H9 (cell line): ENCODE measurements around the gene ANO10. TPM values are rescaled to one million over a fixed set of nuclear protein-coding genes. Genes with fewer than 3 reads are reported as not detected.
A peak's percentile ranks its signal among the peaks of the same experiment; 100 is the strongest.

Experiments used
- DNase-seq: peaks from one replicate; pipeline ENCODE4 v3.0.0-alpha.2; 2017
- H2AFZ ChIP-seq: one replicate; pipeline ENCODE4 v1.6.1; 2013; ENCODE audit warnings: mild to moderate bottlenecking, low read length, control low read depth, moderate library complexity
- H2AK5ac ChIP-seq: 2 replicates; pipeline ENCODE4 v1.6.1; 2013; ENCODE audit warnings: low read length, control low read depth, mixed read lengths; ENCODE audit not compliant: insufficient read length
- H2BK120ac ChIP-seq: one replicate; pipeline ENCODE4 v1.6.1; 2013; ENCODE audit warnings: low read depth, mild to moderate bottlenecking, low read length, control low read depth, inconsistent platforms; ENCODE audit not compliant: poor library complexity, severe bottlenecking
- H2BK12ac ChIP-seq: 2 replicates; pipeline ENCODE4 v1.6.1; 2013; ENCODE audit warnings: low read length, control low read depth, mixed read lengths, low read depth; ENCODE audit not compliant: insufficient read length
- H2BK15ac ChIP-seq: 2 replicates; pipeline ENCODE4 v1.6.1; 2013; ENCODE audit warnings: low read depth, low read length, control low read depth
- H2BK20ac ChIP-seq: one replicate; pipeline ENCODE4 v1.6.1; 2013; ENCODE audit warnings: low read depth, mild to moderate bottlenecking, low read length, control low read depth, inconsistent platforms; ENCODE audit not compliant: poor library complexity, severe bottlenecking
- H2BK5ac ChIP-seq: 2 replicates; pipeline ENCODE4 v1.6.1; 2013; ENCODE audit warnings: low read length, control low read depth, mixed read lengths; ENCODE audit not compliant: insufficient read length
- H3K14ac ChIP-seq: 2 replicates; pipeline ENCODE4 v1.6.1; 2013; ENCODE audit warnings: low read length, control low read depth; ENCODE audit not compliant: insufficient read depth
- H3K18ac ChIP-seq: 2 replicates; pipeline ENCODE4 v1.6.1; 2013; ENCODE audit warnings: low read depth, mild to moderate bottlenecking, mixed read lengths, low read length, control low read depth; ENCODE audit not compliant: insufficient read length
- H3K23ac ChIP-seq: 2 replicates; pipeline ENCODE4 v1.6.1; 2013; ENCODE audit warnings: low read length, control low read depth, mixed read lengths, low read depth; ENCODE audit not compliant: insufficient read length
- H3K23me2 ChIP-seq: 2 replicates; pipeline ENCODE4 v1.6.1; 2013; ENCODE audit warnings: low read depth, mild to moderate bottlenecking, mixed read lengths, low read length, control low read depth; ENCODE audit not compliant: insufficient read length, poor library complexity, severe bottlenecking
- H3K27ac ChIP-seq: 2 replicates; pipeline ENCODE4 v1.5.1; 2013; ENCODE audit warnings: low read length, control low read depth, mixed read lengths, low read depth; ENCODE audit not compliant: insufficient read length
- H3K27me3 ChIP-seq: 2 replicates; pipeline ENCODE4 v1.6.1; 2013; ENCODE audit warnings: low read length, control low read depth, inconsistent platforms; ENCODE audit not compliant: insufficient read depth
- H3K4ac ChIP-seq: 2 replicates; pipeline ENCODE4 v1.6.1; 2013; ENCODE audit warnings: low read depth, mild to moderate bottlenecking, control low read depth, inconsistent platforms, low read length, moderate library complexity
- H3K4me1 ChIP-seq: 2 replicates; pipeline ENCODE4 v1.6.1; 2013; ENCODE audit warnings: low read length, control low read depth, inconsistent platforms; ENCODE audit not compliant: insufficient read depth
- H3K4me2 ChIP-seq: 2 replicates; pipeline ENCODE4 v1.6.1; 2013; ENCODE audit warnings: low read length, control low read depth, mixed read lengths; ENCODE audit not compliant: insufficient read length, insufficient read depth
- H3K56ac ChIP-seq: 2 replicates; pipeline ENCODE4 v1.6.1; 2013; ENCODE audit warnings: low read depth, mild to moderate bottlenecking, mixed read lengths, low read length, control low read depth; ENCODE audit not compliant: insufficient read length
- H3K79me1 ChIP-seq: 2 replicates; pipeline ENCODE4 v1.6.1; 2013; ENCODE audit warnings: low read depth, mild to moderate bottlenecking, moderate library complexity, low read length, control low read depth, inconsistent platforms; ENCODE audit not compliant: insufficient read depth, poor library complexity, severe bottlenecking
- H3K79me2 ChIP-seq: 2 replicates; pipeline ENCODE4 v1.6.1; 2013; ENCODE audit warnings: low read length, control low read depth, inconsistent platforms; ENCODE audit not compliant: insufficient read depth
- H3K9ac ChIP-seq: 2 replicates; pipeline ENCODE4 v1.6.1; 2013; ENCODE audit warnings: low read length, control low read depth, mixed read lengths; ENCODE audit not compliant: insufficient read length; ENCODE audit errors: extremely low read depth
- H3K9me3 ChIP-seq: one replicate; pipeline ENCODE4 v1.6.1; 2013; ENCODE audit warnings: low read depth, low read length, inconsistent platforms; ENCODE audit not compliant: control insufficient read depth
- H3T11ph ChIP-seq: one replicate; pipeline ENCODE4 v1.6.1; 2013; ENCODE audit warnings: mild to moderate bottlenecking, low read length, control low read depth, inconsistent platforms
- H4K20me1 ChIP-seq: one replicate; pipeline ENCODE4 v1.6.1; 2013; ENCODE audit not compliant: control insufficient read depth, insufficient read length, insufficient read depth
- H4K5ac ChIP-seq: 2 replicates; pipeline ENCODE4 v1.6.1; 2013; ENCODE audit warnings: low read depth, mild to moderate bottlenecking, mixed read lengths, low read length, control low read depth; ENCODE audit not compliant: insufficient read length
- H4K8ac ChIP-seq: replicated peaks from 2 replicates; pipeline ENCODE4 v1.6.1; 2013; ENCODE audit warnings: low read length, control low read depth, mixed read lengths, low read depth; ENCODE audit not compliant: insufficient read length
- H4K91ac ChIP-seq: 2 replicates; pipeline ENCODE4 v1.6.1; 2013; ENCODE audit warnings: low read depth, mild to moderate bottlenecking, moderate library complexity, mixed read lengths, low read length, control low read depth; ENCODE audit not compliant: insufficient read length
- H3K27ac Mint-ChIP-seq, 3 experiments: 2 replicates in 2 of 3; 3 replicates in 1 of 3; pipeline ENCODE4 v1.8.0; 2020 to 2021; ENCODE audit warnings: mixed read lengths in 3 of 3, mild to moderate bottlenecking in 1 of 3, moderate library complexity in 1 of 3
- H3K27me3 Mint-ChIP-seq: 2 replicates; pipeline ENCODE4 v1.8.0; 2021; ENCODE audit warnings: low read depth, mild to moderate bottlenecking, moderate library complexity, mixed read lengths
- H3K36me3 Mint-ChIP-seq, 3 experiments: 2 replicates in 2 of 3; 3 replicates in 1 of 3; pipeline ENCODE4 v1.8.0; 2020 to 2021; ENCODE audit warnings: low read depth in 3 of 3, mixed read lengths in 3 of 3; ENCODE audit not compliant: insufficient read depth in 1 of 3
- H3K4me1 Mint-ChIP-seq, 2 experiments: 2 replicates each; pipeline ENCODE4 v1.8.0; 2020; ENCODE audit warnings: mixed read lengths in 2 of 2
- H3K4me3 Mint-ChIP-seq, 2 experiments: 2 replicates in 1 of 2; 3 replicates in 1 of 2; pipeline ENCODE4 v1.8.0; 2020 to 2021; ENCODE audit warnings: mild to moderate bottlenecking in 2 of 2, mixed read lengths in 2 of 2, moderate library complexity in 1 of 2
- H3K9me3 Mint-ChIP-seq, 2 experiments: 2 replicates in 1 of 2; 3 replicates in 1 of 2; pipeline ENCODE4 v1.8.0; 2020; ENCODE audit warnings: mild to moderate bottlenecking in 2 of 2, mixed read lengths in 2 of 2, moderate library complexity in 1 of 2
- WGBS: extraction: QIAGEN DNeasy Blood & Tissue Kit; methylation state at CpG from one replicate; pipeline ENCODE4 v1.1.7; 2013; ENCODE audit warnings: missing lambda C conversion rate, low lambda C conversion rate, mixed read lengths; ENCODE audit not compliant: insufficient read length; ENCODE audit errors: extremely low coverage; 5-methylcytosine and 5-hydroxymethylcytosine counted together
- total RNA-seq: library from RNA; stranded (reverse); gene quantifications from 2 replicates; pipeline ENCODE4 v1.2.1, GENCODE V29; 2021
- TF ChIP-seq, protein P1 (sequence below): fragments of 200-600 bp; sonication (generic); conservative IDR thresholded peaks from 3 replicates; pipeline ENCODE4 v1.8.0; 2021; ENCODE audit warnings: antibody characterized with exemption, mild to moderate bottlenecking

The ANO10 gene
- total RNA-seq, 1 experiment from 2014 or later = 38.7 TPM

DNA sequence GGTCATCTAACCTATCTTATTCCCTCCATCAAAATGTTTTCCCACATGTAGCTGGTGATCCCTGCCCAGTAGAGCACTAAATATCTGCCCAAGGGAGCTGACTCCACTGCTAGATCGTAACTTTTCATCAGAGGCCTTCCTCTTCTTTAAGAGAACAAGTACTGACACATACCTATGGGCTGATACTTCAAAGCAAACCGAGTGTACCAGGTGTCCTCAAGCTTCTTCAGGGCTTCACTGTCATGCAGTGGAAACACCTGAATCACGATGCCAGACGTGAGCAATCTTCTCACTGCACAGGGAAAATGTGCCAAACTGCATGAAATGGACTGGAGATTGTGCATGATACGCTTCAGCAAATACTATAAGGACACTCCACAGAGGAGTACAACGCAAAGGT lies 41.6 kb downstream of the ANO10 start:
- no peak overlapping the region for H3K4me3 Mint-ChIP-seq
- Histone ChIP-seq H4K5ac (no peak overlapping the region), H3K9me3 (no peaks in the 10 kb centered on the region), H3K79me2 (no peaks in the 10 kb centered on the region), H2BK5ac (no peak overlapping the region), H2AFZ (no peak overlapping the region), H3K9ac (no peak overlapping the region), H3K79me1 (no peaks in the 10 kb centered on the region), H3K4ac (no peak overlapping the region), H2BK120ac (no peak overlapping the region), H3K18ac (no peak overlapping the region), H4K8ac (no peak overlapping the region), H2AK5ac (no peak overlapping the region), H2BK20ac (no peak overlapping the region), H3K27ac (no peak overlapping the region), H3K23ac (no peak overlapping the region), H3K4me2 (no peak overlapping the region), H3K23me2 (no peaks in the 10 kb centered on the region), H3K56ac (no peak overlapping the region), H3T11ph (no peak overlapping the region), H3K14ac (no peak overlapping the region), H4K91ac (no peak overlapping the region), H3K4me1 (0 out of 2 replicates have a peak, but pooled peaks cover 1% of the 10 kb centered on the region), H2BK12ac (no peak overlapping the region), H2BK15ac (no peak overlapping the region), H3K27me3 (no peaks in the 10 kb centered on the region), H4K20me1 (no peaks in the 10 kb centered on the region)
- H3K27ac Mint-ChIP-seq = 0 out of 7 replicates have a peak overlapping the region, but pooled peaks of 1 of the 3 experiments have one; percentile 50
- H3K36me3 Mint-ChIP-seq = peaks cover 6 to 30% (median 26%) of the 10 kb centered on the region in 3 experiments; a peak in 6 of 7 replicates
- H3K9me3 Mint-ChIP-seq = no peaks in the 10 kb centered on the region
- TF ChIP-seq, protein P1, sequence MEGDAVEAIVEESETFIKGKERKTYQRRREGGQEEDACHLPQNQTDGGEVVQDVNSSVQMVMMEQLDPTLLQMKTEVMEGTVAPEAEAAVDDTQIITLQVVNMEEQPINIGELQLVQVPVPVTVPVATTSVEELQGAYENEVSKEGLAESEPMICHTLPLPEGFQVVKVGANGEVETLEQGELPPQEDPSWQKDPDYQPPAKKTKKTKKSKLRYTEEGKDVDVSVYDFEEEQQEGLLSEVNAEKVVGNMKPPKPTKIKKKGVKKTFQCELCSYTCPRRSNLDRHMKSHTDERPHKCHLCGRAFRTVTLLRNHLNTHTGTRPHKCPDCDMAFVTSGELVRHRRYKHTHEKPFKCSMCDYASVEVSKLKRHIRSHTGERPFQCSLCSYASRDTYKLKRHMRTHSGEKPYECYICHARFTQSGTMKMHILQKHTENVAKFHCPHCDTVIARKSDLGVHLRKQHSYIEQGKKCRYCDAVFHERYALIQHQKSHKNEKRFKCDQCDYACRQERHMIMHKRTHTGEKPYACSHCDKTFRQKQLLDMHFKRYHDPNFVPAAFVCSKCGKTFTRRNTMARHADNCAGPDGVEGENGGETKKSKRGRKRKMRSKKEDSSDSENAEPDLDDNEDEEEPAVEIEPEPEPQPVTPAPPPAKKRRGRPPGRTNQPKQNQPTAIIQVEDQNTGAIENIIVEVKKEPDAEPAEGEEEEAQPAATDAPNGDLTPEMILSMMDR = no peak
- no CpG with 5 or more reads among the region's 6 CpGs for WGBS
- peaks cover 10 to 11% of the 10 kb centered on the region in 2 experiments for H3K4me1 Mint-ChIP-seq
- no peaks in the 10 kb centered on the region for H3K27me3 Mint-ChIP-seq
- no peak for DNase-seq
